ENCODE results near the gene HSPA4. TPM values are rescaled to one million over a fixed set of nuclear protein-coding genes. Genes with fewer than 3 reads are reported as not detected.

The HSPA4 gene
- total RNA-seq, 2 donors from 2014 or later: 136 to 145 TPM

DNA sequence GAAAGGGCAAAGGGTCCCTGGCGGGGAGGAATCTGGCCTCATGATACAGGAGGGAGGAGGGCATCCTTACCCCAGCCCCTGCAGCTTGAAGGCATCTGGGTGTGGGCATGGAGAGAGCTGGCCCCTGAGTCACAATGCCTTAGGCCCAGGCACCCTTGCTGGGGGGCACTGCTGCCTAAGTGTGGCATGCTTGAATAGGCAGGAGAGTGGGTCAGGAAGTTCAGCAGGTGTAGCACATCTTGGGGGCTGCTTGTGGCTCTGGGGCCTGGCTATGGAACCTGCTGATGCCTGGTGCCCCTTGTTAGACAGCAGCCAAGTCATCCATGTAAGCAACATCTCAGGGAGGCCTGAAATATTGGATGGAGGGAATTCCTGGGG, 63.1 kb downstream of the HSPA4 start:
- no peaks in the 10 kb centered on the region for H3K9me3 Mint-ChIP-seq

DNA sequence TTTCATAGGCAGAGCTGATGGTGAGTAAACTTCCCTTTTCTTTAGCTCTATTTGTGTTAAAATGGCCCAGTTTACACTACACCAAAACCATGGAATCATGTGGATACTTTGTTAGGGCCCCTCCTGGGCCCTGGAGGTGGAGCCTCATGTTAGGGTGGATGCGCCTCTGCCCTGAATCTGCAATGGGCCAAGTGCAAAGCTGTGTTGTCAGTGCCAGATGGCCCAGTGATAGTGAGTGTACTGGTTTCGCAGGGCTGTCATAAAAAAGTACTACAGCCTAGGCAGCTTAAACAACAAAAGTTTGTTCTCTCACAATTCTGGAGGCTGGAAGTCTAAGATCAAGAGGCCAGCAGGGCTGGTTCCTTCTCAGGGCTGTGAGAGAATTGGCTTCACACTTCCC, 64.8 kb downstream of the HSPA4 start:
- DNase-seq (ENCODE audit: low spot score) (no peak), ATAC-seq (no peak)
- H3K36me3 Mint-ChIP-seq: no peaks in the 10 kb centered on the region
- H3K27me3 Mint-ChIP-seq: no peaks in the 10 kb centered on the region
- no peaks in the 10 kb centered on the region for H3K9me3 Mint-ChIP-seq
- H3K4me1 Mint-ChIP-seq (ENCODE audit: low read depth in 2 of 2): no peaks in the 10 kb centered on the region
- H3K27ac Mint-ChIP-seq: no peak overlapping the region
- no peak overlapping the region for H3K4me3 Mint-ChIP-seq

More for the DNA sequence above, 63.1 kb downstream of the HSPA4 start:
- ATAC-seq: peak in 1 of 2 donors; percentile 25
- DNase-seq (ENCODE audit: low spot score): no peak
- H3K4me1 Mint-ChIP-seq (ENCODE audit: low read depth in 2 of 2): peaks cover 0 to 4% of the 10 kb centered on the region in 2 donors
- H3K36me3 Mint-ChIP-seq: no peaks in the 10 kb centered on the region
- H3K27ac Mint-ChIP-seq: no peak overlapping the region
- H3K27me3 Mint-ChIP-seq: no peaks in the 10 kb centered on the region
- H3K4me3 Mint-ChIP-seq: no peak overlapping the region

- no peak overlapping the region for H3K4me3 Mint-ChIP-seq
- H3K27me3 Mint-ChIP-seq: no peaks in the 10 kb centered on the region
- H3K9me3 Mint-ChIP-seq: no peaks in the 10 kb centered on the region
- no peaks in the 10 kb centered on the region for H3K4me1 Mint-ChIP-seq (ENCODE audit: low read depth in 2 of 2)
- DNase-seq (ENCODE audit: low spot score) (no peak), ATAC-seq (no peak)
- no peaks in the 10 kb centered on the region for H3K36me3 Mint-ChIP-seq
- no peak overlapping the region for H3K27ac Mint-ChIP-seq
Observed at GRCh38 chr5:133117166-133117911, 65.5 kb downstream of the HSPA4 start.

DNA sequence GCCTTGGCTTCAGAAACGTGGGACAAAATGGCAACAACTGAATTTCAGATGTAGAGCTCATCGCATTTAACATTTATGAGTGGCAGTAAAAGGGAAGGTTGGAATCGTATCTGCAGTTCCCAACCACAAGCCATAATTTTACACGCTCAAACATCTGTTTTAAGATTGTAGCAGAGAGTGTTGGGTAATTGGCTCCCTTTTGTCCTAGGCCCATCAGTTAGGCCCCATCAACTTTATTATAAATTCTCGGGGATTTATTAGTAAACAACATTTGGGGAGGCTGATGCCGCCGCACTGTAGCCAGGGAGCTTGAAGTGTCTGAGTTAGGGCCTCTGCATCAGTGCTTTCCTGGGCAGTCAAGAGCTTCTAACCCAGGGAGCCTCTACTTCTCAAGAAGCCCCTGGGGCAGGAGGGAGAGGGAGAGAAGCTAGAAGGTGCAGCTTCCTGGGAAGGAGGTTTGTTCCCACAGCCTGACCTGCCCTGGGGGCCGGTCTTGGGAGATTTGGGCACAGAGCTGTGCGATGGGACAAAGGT, 66.2 kb downstream of the HSPA4 start:
- no peaks in the 10 kb centered on the region for H3K36me3 Mint-ChIP-seq
- H3K4me1 Mint-ChIP-seq (ENCODE audit: low read depth in 2 of 2): no peaks in the 10 kb centered on the region
- ATAC-seq: no peak
- no peaks in the 10 kb centered on the region for H3K9me3 Mint-ChIP-seq
- H3K4me3 Mint-ChIP-seq: no peak overlapping the region
- no peak for DNase-seq (ENCODE audit: low spot score)
- no peak overlapping the region for H3K27ac Mint-ChIP-seq
- H3K27me3 Mint-ChIP-seq: no peaks in the 10 kb centered on the region

DNA sequence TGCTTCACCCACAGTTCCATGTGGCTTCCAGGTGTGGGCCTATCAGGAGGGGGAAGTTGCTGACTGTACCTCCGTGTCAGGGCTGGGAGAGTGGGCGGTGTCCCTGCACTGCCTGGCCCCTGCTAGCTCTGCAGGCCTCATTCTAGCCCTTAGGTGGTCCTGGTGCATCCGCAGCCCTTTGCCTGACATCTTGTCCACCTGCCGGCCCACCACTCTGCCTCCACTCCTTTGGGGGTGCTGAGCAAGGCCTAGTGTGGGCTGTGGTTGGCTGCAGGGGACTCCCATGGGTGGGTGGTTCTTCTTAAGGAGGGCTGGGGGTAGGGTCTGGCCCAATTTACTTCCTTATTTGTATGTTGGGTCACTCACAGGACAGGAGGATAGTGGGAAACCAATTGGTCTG, 66.9 kb downstream of the HSPA4 start:
- H3K4me3 Mint-ChIP-seq: no peak overlapping the region

GRCh38 chr5:133119233-133119711, 67.5 kb downstream of the HSPA4 start:
- H3K4me3 Mint-ChIP-seq: no peak overlapping the region
- peaks cover 2 to 7% of the 10 kb centered on the region in 2 donors for H3K27me3 Mint-ChIP-seq
- H3K27ac Mint-ChIP-seq: no peak overlapping the region
- H3K9me3 Mint-ChIP-seq: no peaks in the 10 kb centered on the region
- H3K36me3 Mint-ChIP-seq: no peaks in the 10 kb centered on the region
- DNase-seq (ENCODE audit: low spot score) (no peak), ATAC-seq (no peak)
- no peaks in the 10 kb centered on the region for H3K4me1 Mint-ChIP-seq (ENCODE audit: low read depth in 2 of 2)

More for the DNA sequence above, 66.9 kb downstream of the HSPA4 start:
- Mint-ChIP-seq H3K27ac (no peak overlapping the region), H3K9me3 (no peaks in the 10 kb centered on the region), H3K36me3 (no peaks in the 10 kb centered on the region), H3K4me1 (ENCODE audit: low read depth in 2 of 2) (no peaks in the 10 kb centered on the region), H3K27me3 (peaks cover 0 to 2% of the 10 kb centered on the region in 2 donors)
- DNase-seq (ENCODE audit: low spot score): no peak
- no peak for ATAC-seq

DNA sequence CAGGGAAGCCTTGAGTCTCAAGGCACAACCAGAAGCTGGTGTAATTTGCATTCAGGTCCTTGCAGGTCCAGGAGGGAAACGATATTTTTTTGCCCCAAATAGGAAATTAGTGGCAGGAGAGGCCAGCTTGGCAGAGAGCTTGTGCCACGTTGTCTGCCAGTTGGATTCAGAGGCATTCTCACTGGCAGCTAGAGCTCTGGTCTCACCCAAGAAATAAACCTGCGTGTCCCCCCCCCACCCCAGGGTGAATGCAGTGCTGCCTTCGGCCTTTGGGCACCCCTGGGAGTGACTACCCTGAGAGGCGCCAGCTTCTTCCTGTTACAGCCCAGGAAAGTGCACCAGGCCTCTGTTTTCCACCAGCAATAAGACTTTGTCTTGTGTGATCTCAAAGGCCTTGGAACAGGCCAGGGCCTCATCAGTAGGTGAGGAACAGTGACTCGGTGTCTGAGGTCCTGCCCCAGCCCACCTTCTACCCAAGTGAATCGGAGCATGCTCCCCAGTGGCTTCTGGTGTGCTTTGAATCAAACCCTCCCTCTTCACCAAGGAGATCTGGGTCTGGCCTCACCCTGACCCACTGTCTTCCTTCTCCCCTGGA, 68.4 kb downstream of the HSPA4 start:
- DNase-seq (ENCODE audit: low spot score) (no peak), ATAC-seq (no peak)
- Mint-ChIP-seq H3K27me3 (peaks cover 2 to 7% of the 10 kb centered on the region in 2 donors), H3K9me3 (no peaks in the 10 kb centered on the region), H3K4me3 (no peak overlapping the region), H3K4me1 (ENCODE audit: low read depth in 2 of 2) (no peaks in the 10 kb centered on the region), H3K27ac (peak overlapping the region in 1 of 2 donors; percentile 32), H3K36me3 (no peaks in the 10 kb centered on the region)

DNA sequence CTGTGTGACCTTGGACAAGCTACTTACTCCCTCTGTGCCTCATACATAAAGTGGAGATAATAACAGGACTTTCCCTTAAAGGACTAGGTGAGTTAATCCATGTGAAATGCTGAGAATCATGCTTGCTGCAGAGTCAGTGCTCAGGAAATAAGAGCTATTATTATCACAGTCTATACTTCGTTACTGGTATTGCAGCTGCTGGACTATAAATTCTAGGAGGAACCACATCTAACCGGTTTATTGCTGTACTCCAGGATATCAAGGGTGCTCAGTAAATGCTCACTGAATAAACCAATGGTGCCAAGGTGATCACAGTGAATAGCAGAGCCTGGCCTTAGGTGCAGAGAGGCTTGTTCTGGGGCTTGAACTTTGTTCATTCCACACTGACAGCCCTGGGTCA, 69.3 kb downstream of the HSPA4 start:
- Mint-ChIP-seq H3K36me3 (no peaks in the 10 kb centered on the region), H3K27me3 (peaks cover 2 to 8% of the 10 kb centered on the region in 2 donors), H3K4me1 (ENCODE audit: low read depth in 2 of 2) (no peaks in the 10 kb centered on the region), H3K27ac (peak overlapping the region in 1 of 2 donors; percentile 32), H3K4me3 (no peak overlapping the region), H3K9me3 (no peaks in the 10 kb centered on the region)
- DNase-seq (ENCODE audit: low spot score) (no peak), ATAC-seq (no peak)

DNA sequence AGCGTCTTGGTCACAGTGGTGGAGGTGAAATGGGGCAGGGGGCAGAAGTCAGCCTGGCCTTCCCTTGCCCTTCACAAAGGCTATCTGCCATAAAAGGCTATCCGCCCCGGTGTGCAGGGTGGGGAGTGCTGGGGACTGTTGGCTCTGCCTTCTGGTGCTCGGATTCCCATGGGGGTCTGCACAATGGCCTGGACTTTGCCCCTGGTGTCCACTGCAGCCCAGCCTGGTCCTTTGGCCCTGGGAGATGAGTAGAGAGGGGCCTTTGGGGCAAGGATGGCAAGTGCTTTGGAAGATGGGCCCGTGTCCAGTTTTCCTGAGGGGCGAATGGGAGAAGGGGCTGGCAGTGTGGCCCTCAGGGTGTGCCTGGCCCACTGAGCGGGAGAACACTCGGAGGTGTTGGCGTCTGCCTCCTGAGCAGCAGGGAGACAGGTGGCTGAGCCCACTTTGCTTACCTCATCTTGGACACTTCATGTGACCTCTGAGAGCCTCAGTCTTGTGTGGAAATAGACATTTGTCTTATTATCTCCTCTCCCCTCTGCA, 69.9 kb downstream of the HSPA4 start:
- Mint-ChIP-seq H3K4me3 (no peak overlapping the region), H3K27me3 (peaks cover 5 to 14% of the 10 kb centered on the region in 2 donors), H3K9me3 (no peaks in the 10 kb centered on the region), H3K4me1 (ENCODE audit: low read depth in 2 of 2) (no peaks in the 10 kb centered on the region), H3K36me3 (no peaks in the 10 kb centered on the region), H3K27ac (no peak overlapping the region)
- DNase-seq (ENCODE audit: low spot score) (no peak), ATAC-seq (no peak)

GRCh38 chr5:133122711-133123110, 70.9 kb downstream of the HSPA4 start:
- Mint-ChIP-seq H3K27ac (no peak overlapping the region), H3K9me3 (no peaks in the 10 kb centered on the region), H3K36me3 (no peaks in the 10 kb centered on the region), H3K4me3 (no peak overlapping the region), H3K27me3 (peaks cover 5 to 16% of the 10 kb centered on the region in 2 donors), H3K4me1 (ENCODE audit: low read depth in 2 of 2) (no peaks in the 10 kb centered on the region)
- DNase-seq (ENCODE audit: low spot score): no peak
- no peak for ATAC-seq

DNA sequence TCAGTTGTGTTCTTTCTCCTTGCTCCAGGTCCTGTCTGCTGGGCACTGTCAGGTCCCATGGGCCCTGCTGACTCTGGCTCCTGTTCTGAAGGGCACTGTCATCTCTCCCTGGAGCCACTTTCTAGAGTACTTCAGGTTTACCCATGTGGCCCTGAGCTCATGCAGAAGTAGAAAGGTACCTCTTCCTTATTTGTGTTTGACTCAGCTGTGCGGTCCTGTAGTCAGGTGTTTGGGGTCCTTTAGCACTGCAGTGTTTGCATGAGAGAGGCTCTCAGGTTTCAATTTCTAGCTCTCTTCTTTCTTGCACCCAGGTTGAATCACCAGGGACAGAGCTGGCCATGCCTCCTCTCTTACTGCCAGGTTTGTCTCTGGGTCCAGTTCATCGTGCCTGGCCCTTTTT, 71.5 kb downstream of the HSPA4 start:
- DNase-seq (ENCODE audit: low spot score) (no peak), ATAC-seq (no peak)
- Mint-ChIP-seq H3K36me3 (no peaks in the 10 kb centered on the region), H3K4me3 (no peak overlapping the region), H3K27ac (no peak overlapping the region), H3K27me3 (peaks cover 6 to 20% of the 10 kb centered on the region in 2 donors), H3K4me1 (ENCODE audit: low read depth in 2 of 2) (no peaks in the 10 kb centered on the region), H3K9me3 (no peaks in the 10 kb centered on the region)

GRCh38 chr5:133124891-133125290, 73.1 kb downstream of the HSPA4 start:
- no peaks in the 10 kb centered on the region for H3K9me3 Mint-ChIP-seq
- H3K36me3 Mint-ChIP-seq: no peaks in the 10 kb centered on the region
- H3K27me3 Mint-ChIP-seq: peaks cover 11 to 28% of the 10 kb centered on the region in 2 donors
- ATAC-seq (no peak), DNase-seq (ENCODE audit: low spot score) (no peak)
- no peak overlapping the region for H3K4me3 Mint-ChIP-seq
- H3K4me1 Mint-ChIP-seq (ENCODE audit: low read depth in 2 of 2): no peaks in the 10 kb centered on the region
- no peak overlapping the region for H3K27ac Mint-ChIP-seq

DNA sequence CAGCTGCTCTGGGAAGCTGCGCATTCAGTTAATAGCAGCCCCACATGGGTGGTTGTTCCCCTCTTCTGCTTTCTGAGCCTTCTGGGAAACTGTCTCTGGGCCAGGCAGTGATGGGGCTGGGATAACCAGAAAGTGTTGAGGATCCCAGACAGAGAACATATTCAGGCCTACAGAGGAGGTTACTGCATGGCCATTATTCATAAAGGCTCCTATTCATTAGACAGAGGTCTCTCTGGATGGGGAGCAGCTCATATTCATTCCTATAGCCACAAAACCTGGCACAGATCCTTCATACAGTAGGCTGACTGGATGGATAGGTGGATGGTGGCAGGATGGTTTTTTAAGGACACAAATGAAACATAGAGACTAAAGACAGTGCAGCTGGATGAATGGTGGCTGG, 76.3 kb downstream of the HSPA4 start:
- Mint-ChIP-seq H3K9me3 (no peaks in the 10 kb centered on the region), H3K4me3 (no peak overlapping the region), H3K27me3 (peaks cover 11 to 28% of the 10 kb centered on the region in 2 donors), H3K36me3 (no peaks in the 10 kb centered on the region), H3K27ac (no peak overlapping the region), H3K4me1 (ENCODE audit: low read depth in 2 of 2) (peaks cover 0 to 3% of the 10 kb centered on the region in 2 donors)
- ATAC-seq (no peak), DNase-seq (ENCODE audit: low spot score) (no peak)

GRCh38 chr5:133129289-133129688, 77.5 kb downstream of the HSPA4 start:
- DNase-seq (ENCODE audit: low spot score) (no peak), ATAC-seq (no peak)
- Mint-ChIP-seq H3K4me1 (ENCODE audit: low read depth in 2 of 2) (peaks cover 0 to 3% of the 10 kb centered on the region in 2 donors), H3K36me3 (no peaks in the 10 kb centered on the region), H3K27me3 (peaks cover 9 to 21% of the 10 kb centered on the region in 2 donors), H3K27ac (no peak overlapping the region), H3K9me3 (no peaks in the 10 kb centered on the region), H3K4me3 (no peak overlapping the region)
